HG03108 (cell line): Measurements from ENCODE around the gene SNCG.
"Not testable (repeated sequence)": the region's sequence is repeated elsewhere in the genome, so short reads cannot be mapped to it uniquely, and the experiment has no call there.

Source experiments
- ATAC-seq: cut with Tn5 transposase; IDR thresholded peaks from one replicate; pipeline ENCODE4 v1.9.1; 2021; ENCODE audit warnings: moderate library complexity; ENCODE audit not compliant: unreplicated experiment

Gene SNCG

DNA sequence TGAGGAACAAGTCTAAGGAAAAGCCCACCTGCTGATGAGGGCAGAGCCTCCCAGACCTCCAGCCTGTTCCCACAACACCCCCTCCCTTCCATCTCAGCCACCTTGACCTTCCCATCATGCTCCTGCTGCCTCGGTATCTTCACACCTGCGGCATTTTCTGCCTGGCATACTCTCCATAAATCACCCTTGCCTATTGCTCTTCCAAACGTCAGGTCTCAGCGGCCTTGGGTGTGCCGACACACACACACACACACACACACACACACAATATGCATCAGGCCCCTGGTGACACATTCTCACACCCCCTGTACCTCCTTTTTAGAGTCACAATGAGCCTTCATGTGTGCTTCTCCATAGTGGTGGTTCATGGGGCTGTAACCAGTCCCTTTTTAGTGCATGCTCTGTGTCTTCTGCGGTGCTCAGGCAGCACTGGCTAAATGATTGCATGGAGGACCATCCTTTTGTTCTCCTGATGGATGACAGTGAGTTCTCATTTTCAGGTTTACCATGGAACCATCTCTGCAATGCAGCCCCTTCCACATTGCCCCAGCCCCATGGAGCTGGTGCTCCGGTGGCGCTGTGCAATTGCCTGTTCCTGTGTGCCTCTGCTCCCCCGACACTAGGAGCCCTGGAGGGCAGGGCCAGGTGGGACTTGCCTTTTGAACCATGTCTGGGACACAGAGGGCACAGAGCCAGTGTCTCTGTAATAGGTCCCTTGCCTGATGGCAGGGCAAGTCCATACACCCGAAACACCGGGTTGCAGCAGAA lies 14.4 kb downstream of the SNCG start:
- no peak for ATAC-seq

DNA sequence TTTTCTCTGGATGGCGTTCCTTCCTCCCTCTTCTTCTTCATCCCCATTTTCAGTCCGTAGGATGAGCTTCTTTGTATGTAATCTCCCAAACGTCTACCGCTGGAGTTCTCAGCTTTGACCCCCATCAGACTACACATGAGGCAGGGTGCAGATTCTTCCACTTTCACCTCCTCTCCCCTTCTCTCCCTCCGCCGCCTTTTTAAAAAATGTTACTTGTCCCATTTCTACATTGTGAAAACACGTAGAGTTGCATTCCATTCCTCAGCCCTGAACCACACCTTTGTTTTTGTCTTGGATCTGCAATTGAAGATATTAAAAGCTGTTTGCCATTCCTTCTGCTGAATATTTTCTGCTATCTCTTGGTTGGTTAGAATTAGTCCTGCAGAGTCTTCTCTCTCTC lies 16.1 kb downstream of the SNCG start:
- ATAC-seq, result no peak

DNA sequence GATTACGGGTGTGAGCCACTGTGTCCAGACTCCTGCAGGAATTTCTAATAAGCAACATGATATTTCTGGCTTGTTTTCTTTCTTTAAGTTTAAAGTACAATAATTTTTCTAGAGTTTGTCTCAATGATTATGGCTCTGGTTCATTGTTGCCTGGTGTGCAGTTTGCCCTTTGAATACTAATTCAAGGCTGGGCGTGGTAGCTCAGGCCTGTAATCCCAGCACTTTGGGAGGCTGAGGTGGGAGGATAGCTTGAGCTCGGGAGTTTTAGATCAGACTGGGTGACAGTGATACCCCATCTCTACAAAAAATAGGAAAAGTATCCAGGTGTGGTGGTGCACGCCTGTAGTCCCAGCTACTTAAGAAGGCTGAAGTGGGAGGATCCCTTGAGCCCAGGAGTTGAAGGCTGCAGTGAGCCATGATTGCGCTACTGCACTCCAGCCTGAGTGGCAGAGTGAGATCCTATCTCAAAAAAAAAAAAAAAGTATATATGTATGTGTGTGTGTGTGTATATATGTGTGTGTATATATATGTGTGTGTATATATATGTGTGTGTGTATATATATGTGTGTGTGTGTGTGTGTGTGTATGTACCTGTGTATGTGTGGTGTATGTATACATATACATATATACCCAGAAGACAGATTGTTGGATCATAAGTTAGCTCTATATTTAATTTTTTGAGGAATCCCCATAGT lies 18.1 kb downstream of the SNCG start:
- no peak for ATAC-seq

DNA sequence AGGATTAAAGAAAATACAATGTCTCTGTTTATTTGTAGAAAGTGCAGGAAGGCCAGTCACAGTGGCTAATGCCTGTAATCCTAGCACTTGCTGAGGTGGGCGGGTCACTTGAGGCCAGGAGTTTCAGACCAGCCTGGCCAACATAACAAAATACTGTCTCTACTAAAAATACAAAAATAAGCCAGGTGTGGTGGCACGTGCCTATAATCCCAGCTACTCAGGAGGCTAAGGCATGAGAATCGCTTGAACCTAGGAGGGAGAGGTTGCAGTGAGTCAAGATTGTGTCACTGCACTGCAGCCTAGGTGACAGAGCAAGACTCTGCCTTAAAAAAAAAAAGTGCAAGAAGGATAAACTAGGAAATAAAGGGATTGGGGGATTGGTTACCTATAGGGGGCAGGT lies 20.1 kb downstream of the SNCG start:
- ATAC-seq, result not testable (repeated sequence)

DNA sequence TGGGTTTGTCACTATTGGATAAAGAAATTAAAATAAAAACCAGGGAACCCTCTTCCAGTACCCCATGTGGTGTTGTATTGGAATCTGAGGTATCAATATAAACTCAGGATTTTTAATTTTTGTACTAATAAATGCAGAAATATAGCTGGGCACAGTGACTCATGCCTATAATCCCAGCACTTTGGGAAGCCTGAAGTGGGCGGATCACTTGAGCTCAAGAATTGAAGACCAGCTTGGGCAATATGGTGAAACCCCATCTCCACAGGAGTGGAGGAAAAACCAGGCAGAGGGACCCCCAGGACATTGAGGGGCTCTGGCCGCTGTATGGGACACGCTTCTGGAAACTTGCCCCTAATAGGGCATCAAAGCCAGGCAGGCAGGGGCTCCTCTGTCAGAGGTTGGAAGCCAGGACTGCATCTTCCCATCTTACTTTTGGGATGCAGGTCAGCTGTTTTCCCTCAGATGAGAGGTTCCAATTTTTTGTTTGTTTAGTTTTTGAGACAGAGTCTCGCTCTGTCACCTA lies 21.0 kb downstream of the SNCG start:
- no peak for ATAC-seq

DNA sequence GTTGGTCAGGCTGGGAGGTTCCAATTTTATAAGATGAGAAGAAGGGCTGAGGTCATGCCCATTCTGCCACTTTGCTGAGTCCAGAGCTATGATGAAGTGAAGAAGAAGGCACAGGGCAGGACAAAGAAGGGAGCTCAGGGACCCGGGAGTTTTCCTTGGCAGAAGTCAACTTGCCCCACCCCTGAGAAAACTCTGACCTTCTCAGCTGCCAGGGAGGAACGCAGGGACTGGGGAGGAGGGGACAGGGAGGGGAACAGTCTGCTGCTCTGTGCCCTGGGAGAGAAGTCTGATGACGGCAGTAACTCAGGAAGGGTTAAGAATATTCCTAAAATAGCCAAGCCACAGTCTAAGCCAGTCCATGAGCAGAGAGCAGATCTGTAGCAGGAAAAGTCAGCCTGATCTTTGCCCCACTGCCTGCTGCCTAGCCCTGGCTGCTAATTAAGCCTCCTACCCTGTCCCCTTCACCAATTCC lies 21.6 kb downstream of the SNCG start:
- ATAC-seq, result no peak

DNA sequence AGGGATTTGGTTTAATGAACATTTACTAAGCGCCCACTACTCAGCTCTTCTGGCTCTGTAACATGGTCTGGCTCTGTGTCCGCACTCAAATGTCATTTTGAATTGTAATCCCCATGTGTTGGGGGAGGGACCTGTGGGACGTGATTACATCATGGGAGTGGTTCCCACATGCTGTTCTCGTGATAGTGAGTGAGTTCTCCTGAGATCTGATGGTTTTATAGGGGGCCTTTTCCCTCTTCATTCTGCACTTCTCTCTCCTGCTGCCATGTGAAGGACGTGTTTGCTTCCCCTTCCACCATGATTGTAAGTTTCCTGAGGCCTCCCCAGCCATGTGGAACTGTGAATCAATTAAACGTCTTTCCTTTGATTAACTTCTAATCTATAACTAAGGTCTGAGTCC lies 22.6 kb downstream of the SNCG start:
- not testable (repeated sequence) for ATAC-seq

DNA sequence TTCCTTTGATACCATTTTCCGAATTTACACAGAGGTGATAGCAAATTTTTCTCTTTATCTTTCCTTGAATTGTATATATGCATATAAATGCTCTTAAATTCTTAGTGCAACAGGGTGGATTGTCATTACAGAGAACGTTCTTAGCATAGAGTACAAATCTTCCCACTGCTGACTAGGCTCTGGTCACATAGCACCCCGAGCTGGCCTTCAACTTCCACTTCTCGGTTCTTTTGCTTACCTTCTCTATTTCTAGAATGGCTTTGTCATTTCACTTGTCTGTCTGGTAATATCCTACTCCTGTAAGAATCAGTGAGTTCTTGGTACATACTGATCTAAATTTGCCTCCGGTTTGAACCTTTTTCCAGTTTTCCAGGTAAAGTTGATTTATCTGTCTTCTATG lies 23.3 kb downstream of the SNCG start:
- ATAC-seq, result no peak

DNA sequence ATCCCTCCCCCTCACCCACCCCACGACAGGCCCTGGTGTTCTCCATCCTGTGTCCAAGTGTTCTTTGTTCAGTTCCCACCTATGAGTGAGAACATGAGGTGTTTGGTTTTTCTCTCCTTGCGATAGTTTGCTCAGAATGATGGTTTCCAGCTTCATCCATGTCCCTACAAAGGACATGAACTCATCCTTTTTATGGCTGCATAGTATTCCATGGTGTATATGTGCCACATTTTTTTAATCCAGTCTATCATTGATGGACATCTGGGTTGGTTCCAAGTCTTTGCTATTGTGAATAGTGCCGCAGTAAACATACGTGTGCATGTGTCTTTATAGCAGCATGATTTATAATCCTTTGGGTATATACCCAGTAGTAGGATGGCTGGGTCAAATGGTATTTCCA lies 26.1 kb downstream of the SNCG start:
- not testable (repeated sequence) for ATAC-seq

DNA sequence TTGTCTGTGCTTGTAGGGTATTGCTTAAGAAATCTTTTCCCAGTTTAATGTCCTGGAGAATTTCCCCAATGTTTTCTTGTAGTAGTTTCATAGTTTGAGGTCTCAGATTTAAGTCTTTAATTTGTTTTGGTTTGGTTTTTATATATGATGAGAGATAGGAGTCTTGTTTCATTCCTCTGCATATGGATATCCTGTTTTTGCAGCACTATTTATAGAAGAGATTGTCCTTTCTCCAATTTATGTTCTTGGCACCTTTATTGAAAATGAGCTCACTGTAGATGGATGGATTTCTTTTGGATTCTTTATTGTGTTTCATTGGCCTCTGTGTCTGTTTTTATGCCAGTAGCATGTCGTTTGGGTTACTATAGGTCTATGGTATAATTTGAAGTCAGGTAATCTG lies 30.1 kb downstream of the SNCG start:
- no peak for ATAC-seq

DNA sequence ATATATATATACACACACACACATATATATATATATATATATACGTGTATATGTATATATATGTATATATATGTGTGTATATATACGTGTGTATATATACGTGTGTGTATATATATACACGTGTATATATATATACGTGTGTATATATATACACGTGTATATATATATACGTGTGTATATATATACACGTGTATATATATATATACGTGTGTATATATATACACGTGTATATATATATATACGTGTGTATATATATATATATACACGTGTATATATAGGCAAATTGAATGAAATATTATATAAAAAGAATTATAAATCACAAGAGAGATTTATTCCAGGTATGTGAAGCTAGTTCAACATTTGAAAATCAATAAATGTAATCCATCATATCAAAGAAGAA lies 33.0 kb downstream of the SNCG start:
- not testable (repeated sequence) for ATAC-seq

DNA sequence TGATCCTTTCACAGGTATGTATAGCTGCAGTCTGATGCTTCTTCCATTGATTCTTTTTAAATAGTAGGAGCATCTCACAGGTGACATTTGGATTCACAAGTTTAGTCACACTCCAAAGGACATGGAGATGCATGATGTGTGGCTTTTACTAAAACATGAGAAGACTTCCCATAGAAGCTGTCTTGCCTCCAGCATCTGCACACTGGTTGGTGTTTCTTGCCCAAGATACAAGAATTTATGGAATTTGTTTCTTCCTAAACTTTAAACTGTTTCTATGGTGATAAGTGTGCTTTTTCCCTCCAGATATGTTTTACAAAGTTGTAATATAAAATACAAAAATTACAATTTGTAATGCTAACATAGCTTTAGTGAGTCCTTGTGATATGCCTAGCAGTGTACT lies 34.1 kb downstream of the SNCG start:
- no peak for ATAC-seq

DNA sequence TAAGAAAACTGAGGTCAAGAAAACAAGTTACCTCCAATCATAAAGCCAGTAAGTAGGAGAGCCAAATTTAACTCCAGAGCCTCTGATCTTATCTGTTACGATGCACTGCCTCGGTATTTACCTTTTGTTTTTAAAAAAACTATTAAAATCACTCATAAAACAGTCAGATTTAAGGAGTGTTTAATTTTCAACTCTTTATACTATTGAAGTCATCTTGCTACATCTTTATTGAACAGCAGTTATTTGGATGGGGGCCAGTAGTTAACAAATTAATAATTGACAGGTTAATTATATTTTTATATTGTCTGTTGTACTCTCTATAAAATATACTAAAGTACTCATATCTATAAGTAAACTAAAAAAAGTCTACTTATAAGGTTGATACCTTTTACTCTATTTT lies 34.5 kb downstream of the SNCG start:
- ATAC-seq, result no peak

DNA sequence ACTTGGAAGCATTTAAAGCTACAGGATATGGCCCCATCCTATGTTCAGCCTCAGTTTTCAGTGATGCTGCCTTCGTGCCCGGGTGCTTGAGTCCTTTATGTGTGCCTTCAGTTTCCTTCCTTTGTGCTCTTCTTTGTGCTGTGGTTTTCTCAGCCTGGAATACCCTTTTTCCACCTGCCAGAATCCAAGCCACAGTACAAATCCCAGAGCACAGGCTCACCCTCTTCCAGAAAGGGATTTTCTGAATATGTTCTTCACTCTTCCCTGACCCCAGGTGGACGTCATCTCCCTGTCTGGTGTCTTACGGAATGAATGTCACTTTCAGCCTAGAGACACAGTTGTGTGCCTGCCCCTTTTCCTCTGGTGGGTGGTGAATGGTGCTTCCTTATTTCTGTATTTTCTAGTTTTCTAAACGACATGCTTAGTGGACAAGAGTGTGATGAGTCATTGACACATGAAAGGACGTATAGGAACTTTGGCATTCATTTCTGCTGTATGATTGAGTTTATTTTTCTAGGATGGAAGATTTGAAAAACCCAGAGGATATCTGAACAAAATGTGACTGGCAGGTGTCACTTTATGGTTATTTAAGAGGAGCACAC lies 41.5 kb downstream of the SNCG start:
- ATAC-seq, result not testable (repeated sequence)

DNA sequence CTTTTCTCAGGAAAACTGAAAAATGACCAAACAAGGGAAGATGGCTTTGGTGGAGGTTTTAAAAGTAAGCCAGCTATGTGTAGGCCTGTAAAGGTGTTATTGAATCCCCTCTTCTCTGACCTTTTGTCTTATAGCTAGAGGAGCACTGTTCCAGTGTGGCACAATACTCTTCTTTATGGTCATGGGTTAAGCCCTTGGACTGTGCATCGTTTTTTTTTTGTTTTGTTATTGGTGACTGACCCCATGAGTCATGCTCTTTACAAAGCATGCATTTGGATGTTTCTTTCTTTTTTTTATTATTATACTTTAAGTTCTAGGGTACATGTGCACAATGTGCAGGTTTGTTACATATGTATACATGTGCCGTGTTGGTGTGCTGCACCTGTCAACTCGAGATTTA lies 42.1 kb downstream of the SNCG start:
- ATAC-seq, result no peak

DNA sequence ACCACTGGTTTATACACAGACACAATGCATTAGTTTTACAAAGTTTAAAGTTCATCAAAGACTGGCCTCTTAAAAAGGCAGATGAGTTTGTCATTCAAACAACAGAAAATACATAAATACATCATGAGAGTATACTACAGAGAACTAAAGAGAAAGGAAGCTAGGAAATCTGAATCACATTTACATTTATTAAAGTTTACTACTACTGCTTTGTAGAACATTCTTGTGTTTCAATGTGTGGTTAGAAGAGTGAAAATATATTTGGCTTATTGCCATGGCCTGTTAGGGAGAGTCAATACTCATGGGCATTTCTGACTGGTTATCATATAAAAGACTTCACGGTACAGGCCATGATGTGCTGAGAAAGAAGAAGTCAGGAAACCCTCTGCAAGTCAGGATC lies 48.7 kb downstream of the SNCG start:
- not testable (repeated sequence) for ATAC-seq

DNA sequence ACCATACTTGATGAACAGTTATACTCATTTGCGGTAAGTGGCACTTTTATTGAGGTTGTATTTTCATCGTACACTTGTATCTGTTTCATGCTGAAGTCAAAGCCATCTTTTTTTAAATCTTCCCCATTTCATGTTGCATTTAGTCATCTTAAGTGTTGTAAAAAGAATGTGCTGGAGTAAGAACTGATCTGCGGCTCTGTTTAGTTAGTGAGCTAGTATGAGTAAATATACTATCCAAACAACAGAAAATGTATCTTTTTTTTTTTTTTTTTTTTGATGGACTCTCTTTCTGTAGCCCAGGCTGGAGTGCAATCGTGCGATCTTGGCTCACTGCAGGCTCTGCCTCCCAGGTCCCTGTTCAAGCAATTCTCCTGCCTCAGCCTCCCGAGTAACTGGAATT lies 49.3 kb downstream of the SNCG start:
- ATAC-seq, result not testable (repeated sequence)

DNA sequence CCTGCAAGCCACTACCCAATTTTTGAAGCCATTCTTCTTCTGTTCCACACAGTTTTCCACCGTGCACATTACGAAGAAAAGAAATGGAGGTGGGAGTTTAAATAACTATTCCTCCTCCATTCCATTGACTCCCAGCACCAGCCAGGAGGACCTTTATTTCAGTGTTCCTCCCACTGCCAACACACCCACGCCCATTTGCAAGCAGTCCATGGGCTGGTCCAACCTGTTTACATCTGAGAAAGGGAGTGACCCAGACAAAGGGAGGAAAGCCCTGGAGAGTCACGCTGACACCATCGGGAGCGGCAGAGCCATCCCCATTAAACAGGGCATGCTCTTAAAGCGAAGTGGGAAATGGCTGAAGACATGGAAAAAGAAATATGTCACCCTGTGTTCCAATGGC lies 49.9 kb downstream of the SNCG start:
- ATAC-seq, result not testable (repeated sequence)

DNA sequence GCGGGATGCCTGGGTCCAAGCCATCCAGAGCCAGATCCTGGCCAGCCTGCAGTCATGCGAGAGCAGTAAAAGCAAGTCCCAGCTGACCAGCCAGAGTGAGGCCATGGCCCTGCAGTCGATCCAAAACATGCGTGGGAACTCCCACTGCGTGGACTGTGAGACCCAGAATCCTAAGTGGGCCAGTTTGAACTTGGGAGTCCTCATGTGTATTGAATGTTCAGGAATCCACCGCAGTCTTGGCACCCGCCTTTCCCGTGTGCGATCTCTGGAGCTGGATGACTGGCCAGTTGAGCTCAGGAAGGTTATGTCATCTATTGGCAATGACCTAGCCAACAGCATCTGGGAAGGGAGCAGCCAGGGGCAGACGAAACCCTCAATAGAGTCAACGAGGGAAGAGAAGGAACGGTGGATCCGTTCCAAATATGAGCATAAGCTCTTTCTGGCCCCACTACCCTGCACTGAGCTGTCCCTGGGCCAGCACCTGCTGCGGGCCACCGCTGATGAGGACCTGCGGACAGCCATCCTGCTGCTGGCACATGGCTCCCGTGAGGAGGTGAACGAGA lies 50.8 kb downstream of the SNCG start:
- not testable (repeated sequence) for ATAC-seq
